Suprapubic skin (tissue), 4 donors: Measurements from ENCODE around the gene PROZ. TPM values are rescaled to one million over a fixed set of nuclear protein-coding genes. Genes with fewer than 3 reads are reported as not detected.
"Not testable (repeated sequence)": the region's sequence is repeated elsewhere in the genome, so short reads cannot be mapped to it uniquely, and the experiment has no call there.

ENCODE experiments used
- DNase-seq, 2 donors: peaks; one replicate each; pipeline ENCODE4 v3.0.0-alpha.2; 2019; ENCODE audit warnings: low spot score in 2 of 2
- H3K27ac ChIP-seq: fragments of 200-600 bp; sonication (generic); one replicate; pipeline ENCODE4 v1.5.1; 2019
- H3K27me3 ChIP-seq: fragments of 200-600 bp; sonication (generic); one replicate; pipeline ENCODE4 v1.5.1; 2019
- H3K36me3 ChIP-seq: fragments of 200-600 bp; sonication (generic); one replicate; pipeline ENCODE4 v1.5.1; 2019
- H3K4me1 ChIP-seq: fragments of 200-600 bp; sonication (generic); one replicate; pipeline ENCODE4 v1.5.1; 2019
- H3K4me3 ChIP-seq: fragments of 200-600 bp; sonication (generic); one replicate; pipeline ENCODE4 v1.5.1; 2019; ENCODE audit warnings: mild to moderate bottlenecking
- H3K9me3 ChIP-seq: fragments of 200-600 bp; sonication (generic); one replicate; pipeline ENCODE4 v1.5.1; 2019
- CTCF ChIP-seq, 2 donors: fragments of 200-600 bp in 1 of 2; fragments of 450-650 bp in 1 of 2; sonication (generic) in 1 of 2; IDR thresholded peaks; one replicate each; pipeline ENCODE4 v1.5.1; 2016 to 2019; ENCODE audit warnings: antibody characterized with exemption in 2 of 2, mild to moderate bottlenecking in 1 of 2, moderate library complexity in 1 of 2
- EP300 ChIP-seq: sonication (generic); formaldehyde crosslinking; IDR thresholded peaks from one replicate; pipeline ENCODE4 v1.6.1; 2017; ENCODE audit warnings: antibody characterized with exemption
- POLR2A ChIP-seq, 2 donors: fragments of 450-650 bp; IDR thresholded peaks; one replicate each; pipeline ENCODE4 v1.6.1; 2017; ENCODE audit warnings: antibody characterized with exemption in 2 of 2, mild to moderate bottlenecking in 2 of 2, moderate library complexity in 2 of 2
- POLR2AphosphoS5 ChIP-seq, 3 donors: sonication (generic); formaldehyde crosslinking; IDR thresholded peaks; one replicate each; pipeline ENCODE4 v1.6.1; 2017; ENCODE audit warnings: antibody characterized with exemption in 3 of 3
- WGBS: methylation state at CpG from one replicate; pipeline ENCODE4 v1.1.5; 2018; 5-methylcytosine and 5-hydroxymethylcytosine counted together
- total RNA-seq, 4 donors: library from RNA; depleted of rRNA; stranded (reverse); fragments of >200 nt; gene quantifications; one replicate each; pipeline ENCODE4 v1.1.0, GENCODE V29; 2016

PROZ gene
- total RNA-seq, 4 donors from 2014 or later: not detected

- Histone ChIP-seq H3K36me3 (no peaks in the 10 kb centered on the region), H3K27ac (no peak overlapping the region), H3K9me3 (no peaks in the 10 kb centered on the region), H3K4me1 (peaks cover 13% of the 10 kb centered on the region), H3K27me3 (peaks cover 12% of the 10 kb centered on the region), H3K4me3 (no peak overlapping the region)
- 68% methylated on average over 12 of the region's 12 CpGs for WGBS
- TF ChIP-seq CTCF (IDR thresholded peaks at IDR 0.05) (no peak), POLR2A (IDR thresholded peaks at IDR 0.05) (no peak), EP300 (no peak), POLR2AphosphoS5 (IDR thresholded peaks at IDR 0.05) (no peak)
- no peak for DNase-seq
Observed at GRCh38 chr13:113157206-113157928, 1.1 kb upstream of the PROZ start.

- Histone ChIP-seq H3K4me3 (no peak overlapping the region), H3K27ac (no peak overlapping the region), H3K4me1 (no peaks in the 10 kb centered on the region), H3K9me3 (no peaks in the 10 kb centered on the region), H3K27me3 (peaks cover 26% of the 10 kb centered on the region), H3K36me3 (no peaks in the 10 kb centered on the region)
- no peak for TF ChIP-seq EP300
- TF ChIP-seq POLR2A (IDR thresholded peaks at IDR 0.05): no peak
- no peak for TF ChIP-seq CTCF (IDR thresholded peaks at IDR 0.05)
- no peak for TF ChIP-seq POLR2AphosphoS5 (IDR thresholded peaks at IDR 0.05)
- 74% methylated on average over 6 of the region's 7 CpGs for WGBS
- DNase-seq: no peak
Observed at GRCh38 chr13:113158946-113159345, 498 bp downstream of the PROZ start.

GRCh38 chr13:113159701-113160100 lies 1.3 kb downstream of the PROZ start:
- 84% methylated on average over 20 of the region's 20 CpGs for WGBS
- H3K4me1 ChIP-seq: no peaks in the 10 kb centered on the region
- H3K9me3 ChIP-seq: no peaks in the 10 kb centered on the region
- H3K27me3 ChIP-seq: peaks cover 28% of the 10 kb centered on the region
- no peak overlapping the region for H3K27ac ChIP-seq
- DNase-seq: no peak
- H3K36me3 ChIP-seq: no peaks in the 10 kb centered on the region
- no peak for TF ChIP-seq EP300
- TF ChIP-seq CTCF (IDR thresholded peaks at IDR 0.05): no peak
- TF ChIP-seq POLR2A (IDR thresholded peaks at IDR 0.05): no peak
- TF ChIP-seq POLR2AphosphoS5 (IDR thresholded peaks at IDR 0.05): no peak
- H3K4me3 ChIP-seq: no peak overlapping the region

DNA sequence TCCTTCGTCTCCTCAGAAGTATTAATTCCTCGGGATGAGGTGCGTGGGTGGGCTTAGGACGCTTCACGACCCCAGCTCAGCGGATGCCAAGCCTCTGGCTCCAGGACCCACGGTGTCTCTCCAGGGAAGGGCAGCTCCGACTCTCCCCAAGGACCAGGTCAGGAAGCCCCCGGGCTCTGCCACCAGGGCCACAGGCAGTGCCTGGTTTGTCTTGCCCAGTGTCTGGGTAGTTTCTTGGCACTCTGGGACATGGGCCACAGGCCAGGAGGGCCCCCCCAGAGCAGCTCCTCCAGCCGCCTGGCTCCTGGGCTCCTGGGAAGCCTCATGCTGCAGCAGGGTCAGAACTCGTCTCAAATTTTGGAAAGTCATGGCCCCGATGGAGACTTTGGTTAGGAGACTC lies 2.5 kb downstream of the PROZ start:
- TF ChIP-seq POLR2A (IDR thresholded peaks at IDR 0.05) (no peak), POLR2AphosphoS5 (IDR thresholded peaks at IDR 0.05) (no peak), EP300 (no peak), CTCF (IDR thresholded peaks at IDR 0.05) (no peak)
- Histone ChIP-seq H3K36me3 (no peaks in the 10 kb centered on the region), H3K27ac (no peak overlapping the region), H3K4me1 (no peaks in the 10 kb centered on the region), H3K4me3 (no peak overlapping the region), H3K9me3 (no peaks in the 10 kb centered on the region), H3K27me3 (peaks cover 28% of the 10 kb centered on the region)
- DNase-seq: no peak
- 68% methylated on average over 12 of the region's 12 CpGs for WGBS

- no peak overlapping the region for H3K27ac ChIP-seq
- no peaks in the 10 kb centered on the region for H3K36me3 ChIP-seq
- no peak overlapping the region for H3K4me3 ChIP-seq
- H3K4me1 ChIP-seq: no peaks in the 10 kb centered on the region
- no peaks in the 10 kb centered on the region for H3K9me3 ChIP-seq
- H3K27me3 ChIP-seq: peaks cover 28% of the 10 kb centered on the region
- no peak for DNase-seq
- WGBS: 50% methylated on average over 16 of the region's 16 CpGs
- TF ChIP-seq EP300: no peak
Observed at GRCh38 chr13:113161433-113161832, 3.0 kb downstream of the PROZ start.

- DNase-seq, H3K4me1 ChIP-seq, H3K9me3 ChIP-seq, H3K4me3 ChIP-seq, H3K27ac ChIP-seq, H3K36me3 ChIP-seq: not testable (repeated sequence)
- WGBS: 39% methylated on average over 3 of the region's 13 CpGs
- peaks cover 28% of the 10 kb centered on the region for H3K27me3 ChIP-seq
Observed at GRCh38 chr13:113161975-113162374, 3.5 kb downstream of the PROZ start.
